HepG2 (cell line): ENCODE data around the gene RUSC1. TPM values are rescaled to one million over a fixed set of nuclear protein-coding genes. Genes with fewer than 3 reads are reported as not detected.
A peak's percentile ranks its signal among the peaks of the same experiment; 100 is the strongest.

ENCODE experiments used
- ADNP ChIP-seq: sonication (generic); formaldehyde crosslinking; IDR thresholded peaks from 2 replicates; pipeline ENCODE4 v1.4.0; 2020; ENCODE audit warnings: missing genetic modification reagents
- ARNT2 ChIP-seq: sonication (generic); formaldehyde crosslinking; IDR thresholded peaks from 2 replicates; pipeline ENCODE4 v1.8.0; 2022; ENCODE audit warnings: mild to moderate bottlenecking, low read depth, missing genetic modification reagents, moderate library complexity
- ATAD3A ChIP-seq: sonication (generic); formaldehyde crosslinking; IDR thresholded peaks from 2 replicates; pipeline ENCODE4 v1.4.0; 2020; ENCODE audit warnings: missing genetic modification reagents
- BRCA1 ChIP-seq: sonication (generic); formaldehyde crosslinking; IDR thresholded peaks from 2 replicates; pipeline ENCODE4 v1.4.0; 2020; ENCODE audit warnings: missing genetic modification reagents
- CBX2 ChIP-seq, 2 experiments: fragments of 200-600 bp in 1 of 2; sonication (generic); formaldehyde crosslinking in 1 of 2; IDR thresholded peaks; 2 replicates each; pipeline versions ENCODE4 v1.7.0 to v1.8.1; 2018 to 2022; ENCODE audit warnings: low read depth in 2 of 2, low read length in 1 of 2, mild to moderate bottlenecking in 1 of 2, missing genetic modification reagents in 1 of 2
- CHD4 ChIP-seq: fragments of 200-600 bp; sonication (generic); IDR thresholded peaks from 2 replicates; pipeline ENCODE4 v1.7.0; 2017; ENCODE audit warnings: mild to moderate bottlenecking, low read length, borderline replicate concordance
- CREB1 ChIP-seq, 2 experiments: fragments of 450-650 bp in 1 of 2; IDR thresholded peaks; 2 replicates each; pipeline ENCODE4 v1.6.1; 2016 to 2017; ENCODE audit warnings: control low read depth in 1 of 2, mild to moderate bottlenecking in 1 of 2, missing compliant biosample characterization in 1 of 2, missing genetic modification characterization in 1 of 2
- CREM ChIP-seq, 2 experiments: sonication (generic) in 1 of 2; formaldehyde crosslinking in 1 of 2; IDR thresholded peaks; 2 replicates each; pipeline versions ENCODE4 v1.4.0 to v1.6.1; 2016 to 2020; ENCODE audit warnings: antibody characterized with exemption in 1 of 2, mild to moderate bottlenecking in 1 of 2, missing genetic modification reagents in 1 of 2
- DNMT1 ChIP-seq: sonication (generic); formaldehyde crosslinking; IDR thresholded peaks from 2 replicates; pipeline ENCODE4 v1.5.1; 2020; ENCODE audit warnings: mild to moderate bottlenecking, missing genetic modification reagents
- FOXK1 ChIP-seq: sonication (generic); formaldehyde crosslinking; IDR thresholded peaks from 2 replicates; pipeline ENCODE4 v1.4.0; 2020; ENCODE audit warnings: low read depth, missing genetic modification reagents, borderline replicate concordance
- IKZF1 ChIP-seq: fragments of 450-650 bp; IDR thresholded peaks from 2 replicates; pipeline ENCODE4 v1.7.1; 2016
- IRF2 ChIP-seq: IDR thresholded peaks from 2 replicates; pipeline ENCODE4 v1.6.1; 2018; ENCODE audit warnings: missing genetic modification reagents, missing compliant biosample characterization
- MED1 ChIP-seq: sonication (generic); formaldehyde crosslinking; IDR thresholded peaks from 2 replicates; pipeline ENCODE4 v1.4.0; 2020; ENCODE audit warnings: missing genetic modification reagents
- MIXL1 ChIP-seq: IDR thresholded peaks from 2 replicates; pipeline ENCODE4 v1.6.1; 2016
- NFYB ChIP-seq: sonication (generic); formaldehyde crosslinking; IDR thresholded peaks from 2 replicates; pipeline ENCODE4 v1.4.0; 2020; ENCODE audit warnings: missing genetic modification reagents
- NR2F1 ChIP-seq, 2 experiments: fragments of 450-650 bp in 1 of 2; formaldehyde crosslinking in 1 of 2; IDR thresholded peaks; 2 replicates each; pipeline versions ENCODE4 v1.5.0 to v1.6.1; 2016 to 2020; ENCODE audit warnings: mild to moderate bottlenecking in 1 of 2, missing compliant biosample characterization in 1 of 2, missing genetic modification reagents in 1 of 2, moderate library complexity in 1 of 2
- PAX8 ChIP-seq: sonication (generic); formaldehyde crosslinking; IDR thresholded peaks from 2 replicates; pipeline ENCODE4 v1.8.0; 2022; ENCODE audit warnings: mild to moderate bottlenecking, missing genetic modification reagents, borderline replicate concordance
- POLR2A ChIP-seq, 2 experiments: IDR thresholded peaks; 2 replicates each; pipeline ENCODE4 v1.6.1; 2011; ENCODE audit warnings: low read depth in 2 of 2, low read length in 2 of 2, mild to moderate bottlenecking in 1 of 2, moderate library complexity in 1 of 2; ENCODE audit not compliant: insufficient read depth in 1 of 2
- RAD21 ChIP-seq: fragments of 450-650 bp; formaldehyde crosslinking; IDR thresholded peaks from 2 replicates; pipeline ENCODE4 v1.5.0; 2020; ENCODE audit warnings: mild to moderate bottlenecking
- RFXANK ChIP-seq: IDR thresholded peaks from 2 replicates; pipeline ENCODE4 v1.6.1; 2016
- SUZ12 ChIP-seq: fragments of 150-350 bp; IDR thresholded peaks from 2 replicates; pipeline ENCODE4 v1.6.1; 2014; ENCODE audit warnings: low read depth, low read length
- TAF15 ChIP-seq: fragments of 200-400 bp; formaldehyde crosslinking; IDR thresholded peaks from one replicate; pipeline ENCODE4 v1.6.1; 2018; ENCODE audit warnings: mild to moderate bottlenecking, low read depth, low read length; ENCODE audit not compliant: poor library complexity, severe bottlenecking
- ZNF12 ChIP-seq: sonication (generic); formaldehyde crosslinking; IDR thresholded peaks from 2 replicates; pipeline ENCODE4 v1.5.0; 2020; ENCODE audit warnings: missing genetic modification reagents
- ZNF3 ChIP-seq: IDR thresholded peaks from 2 replicates; pipeline ENCODE4 v1.7.0; 2017; ENCODE audit warnings: inconsistent platforms
- ZNF30 ChIP-seq: sonication (generic); formaldehyde crosslinking; IDR thresholded peaks from 2 replicates; pipeline ENCODE4 v1.5.0; 2020; ENCODE audit warnings: mild to moderate bottlenecking, missing genetic modification reagents
- ZNF329 ChIP-seq: sonication (generic); formaldehyde crosslinking; IDR thresholded peaks from 2 replicates; pipeline ENCODE4 v1.9.0; 2021; ENCODE audit warnings: low read depth, mild to moderate bottlenecking, missing genetic modification reagents
- ZNF331 ChIP-seq: sonication (generic); formaldehyde crosslinking; IDR thresholded peaks from 2 replicates; pipeline ENCODE4 v1.4.0; 2020; ENCODE audit warnings: missing genetic modification reagents
- ZNF350 ChIP-seq: sonication (generic); formaldehyde crosslinking; IDR thresholded peaks from 2 replicates; pipeline ENCODE4 v1.4.0; 2020; ENCODE audit warnings: mild to moderate bottlenecking, low read depth, missing genetic modification reagents, borderline replicate concordance
- ZNF773 ChIP-seq: sonication (generic); formaldehyde crosslinking; IDR thresholded peaks from 2 replicates; pipeline ENCODE4 v1.4.0; 2020; ENCODE audit warnings: missing genetic modification reagents, borderline replicate concordance
- polyA plus RNA-seq, 8 experiments: library from polyadenylated mRNA; depleted of rRNA in 3 of 8; stranded (reverse) in 7 of 8; unstranded in 1 of 8; fragments of >200 nt; fragmentation: Illumina TruSeq in 4 of 8; extraction: Trizol in 4 of 8; gene quantifications; 2 replicates each; pipeline versions ENCODE4 v1.2.1 to v1.2.3, GENCODE V29; 2011 to 2016; ENCODE audit warnings: low read depth in 4 of 8, missing spikeins in 1 of 8, mixed read lengths in 1 of 8; ENCODE audit not compliant: insufficient read depth in 1 of 8
- total RNA-seq, 5 experiments: library from RNA; depleted of rRNA; stranded (reverse); fragments of >200 nt; fragmentation: Illumina TruSeq; extraction: Trizol; gene quantifications; 2 replicates each; pipeline ENCODE4 v1.2.3, GENCODE V29; 2016; ENCODE audit warnings: low read depth in 1 of 5
- TF ChIP-seq, protein P1 (sequence below): IDR thresholded peaks from 2 replicates; pipeline ENCODE4 v1.6.1; 2016; ENCODE audit warnings: low read depth, borderline replicate concordance
- TF ChIP-seq, protein P2 (sequence below): sonication (generic); formaldehyde crosslinking; IDR thresholded peaks from 2 replicates; pipeline ENCODE4 v1.4.0; 2020; ENCODE audit warnings: missing genetic modification reagents
- TF ChIP-seq, protein P3 (sequence below): sonication (generic); formaldehyde crosslinking; IDR thresholded peaks from 2 replicates; pipeline ENCODE4 v1.8.1; 2023; ENCODE audit warnings: mild to moderate bottlenecking, missing genetic modification reagents
- TF ChIP-seq, protein P4 (sequence below): sonication (generic); formaldehyde crosslinking; IDR thresholded peaks from 2 replicates; pipeline ENCODE4 v1.5.0; 2020; ENCODE audit warnings: missing genetic modification reagents, mild to moderate bottlenecking, borderline replicate concordance

Gene RUSC1
- total and polyA plus RNA-seq, 2 of the 13 experiments (the other 11 are each of a cell fraction or from before 2014, with no cell fraction given): 18.7 to 20.4 TPM

DNA sequence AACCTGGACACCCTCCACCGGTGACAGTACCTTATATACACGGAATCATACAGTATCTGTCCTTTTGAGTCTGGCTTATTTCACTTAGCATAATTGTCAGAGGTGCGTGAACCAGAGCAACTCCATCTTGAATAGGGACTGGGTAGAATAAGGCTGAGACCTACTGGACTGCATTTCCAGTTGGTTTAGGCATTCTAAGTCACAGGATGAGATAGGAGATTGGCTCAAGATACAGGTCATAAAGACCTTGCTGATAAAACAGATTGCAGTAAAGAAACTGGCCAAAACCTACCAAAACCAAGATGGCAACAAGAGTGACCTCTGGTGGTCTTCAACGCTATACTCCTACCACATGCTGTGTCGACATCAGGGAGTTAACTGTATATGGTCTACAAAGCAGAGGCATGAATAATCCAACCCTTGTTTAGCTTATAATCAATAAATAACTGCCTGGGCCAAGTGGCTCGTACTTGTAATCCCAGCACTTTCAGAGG lies 13.4 kb upstream of the RUSC1 start (continued):
- TF ChIP-seq CHD4 (no peak), TAF15 (no peak), ZNF3 (CRISPR knock-in tag) (no peak), IKZF1 (no peak), DNMT1 (CRISPR knock-in tag) (no peak), ZNF331 (CRISPR knock-in tag) (peak; percentile 23; the same call in 1 of the 2 replicates), FOXK1 (no peak), ATAD3A (CRISPR knock-in tag) (no peak), CREM (IDR thresholded peaks at IDR 0.05) (no peak), CREM (CRISPR knock-in tag; IDR thresholded peaks at IDR 0.05) (no peak), ARNT2 (no peak), ZNF329 (CRISPR knock-in tag) (no peak), MIXL1 (CRISPR knock-in tag) (no peak), ZNF12 (no peak), POLR2A (IDR thresholded peaks at IDR 0.05; ENCODE audit: insufficient read depth in 1 of 2, low read depth in 2 of 2, low read length in 2 of 2) (peak in 1 of 2 experiments; percentile 38; a peak in 1 of 4 replicates), PAX8 (CRISPR knock-in tag) (no peak), CREB1 (IDR thresholded peaks at IDR 0.05) (no peak), CREB1 (CRISPR knock-in tag; IDR thresholded peaks at IDR 0.05) (no peak), CBX2 (IDR thresholded peaks at IDR 0.05; ENCODE audit: low read depth, low read length) (no peak), CBX2 (CRISPR knock-in tag; IDR thresholded peaks at IDR 0.05; ENCODE audit: low read depth) (no peak), ZNF773 (no peak), ADNP (CRISPR knock-in tag) (no peak), BRCA1 (CRISPR knock-in tag) (no peak), MED1 (no peak; the same call in 1 of the 2 replicates), IRF2 (CRISPR knock-in tag) (peak; percentile 64; the same call in 1 of the 2 replicates), RAD21 (peak; percentile 71), NR2F1 (CRISPR knock-in tag; IDR thresholded peaks at IDR 0.05) (no peak), ZNF350 (no peak), SUZ12 (no peak), NFYB (CRISPR knock-in tag) (no peak), RFXANK (no peak), ZNF30 (CRISPR knock-in tag) (no peak)
- TF ChIP-seq, protein P1, sequence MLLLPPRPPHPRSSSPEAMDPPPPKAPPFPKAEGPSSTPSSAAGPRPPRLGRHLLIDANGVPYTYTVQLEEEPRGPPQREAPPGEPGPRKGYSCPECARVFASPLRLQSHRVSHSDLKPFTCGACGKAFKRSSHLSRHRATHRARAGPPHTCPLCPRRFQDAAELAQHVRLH: 0 out of 2 replicates have a peak, but pooled peaks have one; percentile 33
- TF ChIP-seq, protein P2, sequence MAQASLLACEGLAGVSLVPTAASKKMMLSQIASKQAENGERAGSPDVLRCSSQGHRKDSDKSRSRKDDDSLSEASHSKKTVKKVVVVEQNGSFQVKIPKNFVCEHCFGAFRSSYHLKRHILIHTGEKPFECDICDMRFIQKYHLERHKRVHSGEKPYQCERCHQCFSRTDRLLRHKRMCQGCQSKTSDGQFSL (CRISPR knock-in tag): no peak
- TF ChIP-seq, protein P3, sequence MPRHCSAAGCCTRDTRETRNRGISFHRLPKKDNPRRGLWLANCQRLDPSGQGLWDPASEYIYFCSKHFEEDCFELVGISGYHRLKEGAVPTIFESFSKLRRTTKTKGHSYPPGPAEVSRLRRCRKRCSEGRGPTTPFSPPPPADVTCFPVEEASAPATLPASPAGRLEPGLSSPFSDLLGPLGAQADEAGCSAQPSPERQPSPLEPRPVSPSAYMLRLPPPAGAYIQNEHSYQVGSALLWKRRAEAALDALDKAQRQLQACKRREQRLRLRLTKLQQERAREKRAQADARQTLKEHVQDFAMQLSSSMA (CRISPR knock-in tag): no peak
- TF ChIP-seq, protein P4, sequence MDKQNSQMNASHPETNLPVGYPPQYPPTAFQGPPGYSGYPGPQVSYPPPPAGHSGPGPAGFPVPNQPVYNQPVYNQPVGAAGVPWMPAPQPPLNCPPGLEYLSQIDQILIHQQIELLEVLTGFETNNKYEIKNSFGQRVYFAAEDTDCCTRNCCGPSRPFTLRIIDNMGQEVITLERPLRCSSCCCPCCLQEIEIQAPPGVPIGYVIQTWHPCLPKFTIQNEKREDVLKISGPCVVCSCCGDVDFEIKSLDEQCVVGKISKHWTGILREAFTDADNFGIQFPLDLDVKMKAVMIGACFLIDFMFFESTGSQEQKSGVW (CRISPR knock-in tag): no peak
